BJ (cell line): ENCODE data around the gene KCNC4. TPM values are rescaled to one million over a fixed set of nuclear protein-coding genes. Genes with fewer than 3 reads are reported as not detected.

ENCODE experiments used
- CTCF ChIA-PET: fragments of 350-600 bp; formaldehyde crosslinking; extraction: SDS; loops from one replicate; lab custom pipeline; 2021; ENCODE audit warnings: antibody characterized with exemption, inconsistent platforms; lab: Yijun Ruan, JAX
- POLR2A ChIA-PET: fragments of 300-600 bp; sonication (Branson Sonifier 250); formaldehyde crosslinking; extraction: SDS; loops from one replicate; lab custom pipeline; 2021; ENCODE audit warnings: antibody characterized with exemption; lab: Charles Lee
- DNase-seq: peaks from one replicate; pipeline ENCODE4 v3.0.0-alpha.2; 2011; ENCODE audit warnings: low read depth
- H3K27me3 ChIP-seq: 2 replicates; pipeline ENCODE4 v1.6.0; 2011; ENCODE audit warnings: low read length; ENCODE audit not compliant: control insufficient read depth, insufficient read depth
- H3K36me3 ChIP-seq: 2 replicates; pipeline ENCODE4 v1.5.1; 2011; ENCODE audit warnings: low read length; ENCODE audit not compliant: control insufficient read depth, insufficient read depth
- H3K4me3 ChIP-seq: 2 replicates; pipeline ENCODE4 v1.5.1; 2011; ENCODE audit warnings: low read depth, mild to moderate bottlenecking, control low read depth, low read length
- CTCF ChIP-seq: IDR thresholded peaks from 2 replicates; pipeline ENCODE4 v1.5.1; 2011; ENCODE audit warnings: low read depth, mild to moderate bottlenecking, control low read depth, inconsistent platforms, low read length, moderate library complexity; ENCODE audit not compliant: insufficient read depth
- polyA plus RNA-seq: library from polyadenylated mRNA; depleted of rRNA; stranded (reverse); fragments of >200 nt; gene quantifications from 2 replicates; pipeline ENCODE4 v1.2.3, GENCODE V29; 2011

Gene KCNC4
- polyA plus RNA-seq, 1 experiment: 2.6 TPM

GRCh38 chr1:110176299-110176956 lies 33.7 kb upstream of the KCNC4 start:
- TF ChIP-seq CTCF: no peak
- ChIA-PET POLR2A (interaction anchor here (0.6 kb wide), 1 partner anchor 133 kb away, joined by 3 read pairs; no protein-coding TSS in a partner anchor), CTCF (interaction anchor here (1.0 to 2.5 kb wide), 6 partner anchors 20 to 320 kb away, joined by 3 to 11 read pairs (median 6); partner anchors contain the start of gene AHCYL1)
- no peaks in the 10 kb centered on the region for H3K36me3 ChIP-seq
- H3K4me3 ChIP-seq: no peak overlapping the region
- DNase-seq: no peak
- no peaks in the 10 kb centered on the region; the same call in 1 of the 2 replicates for H3K27me3 ChIP-seq

- TF ChIP-seq CTCF: no peak
- no peak for DNase-seq
- no peaks in the 10 kb centered on the region for H3K36me3 ChIP-seq
- no peaks in the 10 kb centered on the region; the same call in 1 of the 2 replicates for H3K27me3 ChIP-seq
- ChIA-PET CTCF (interaction anchor here (0.7 to 2.2 kb wide), 3 partner anchors 19 to 30 kb away, joined by 3 to 11 read pairs (median 5); no protein-coding TSS in a partner anchor), POLR2A (no interaction called here)
- H3K4me3 ChIP-seq: no peak overlapping the region
Measured at GRCh38 chr1:110177775-110178174, 32.3 kb upstream of the KCNC4 start.

GRCh38 chr1:110183642-110184167 lies 26.4 kb upstream of the KCNC4 start:
- TF ChIP-seq CTCF: no peak
- H3K27me3 ChIP-seq: no peaks in the 10 kb centered on the region; the same call in 1 of the 2 replicates
- POLR2A ChIA-PET: no interaction called here
- DNase-seq: no peak
- CTCF ChIA-PET: interaction anchor here (5.8 kb wide), 1 partner anchor 12 kb away, joined by 52 read pairs; no protein-coding TSS in a partner anchor
- H3K36me3 ChIP-seq: no peaks in the 10 kb centered on the region
- H3K4me3 ChIP-seq: no peak overlapping the region

GRCh38 chr1:110184446-110184845 lies 25.7 kb upstream of the KCNC4 start:
- Histone ChIP-seq H3K36me3 (no peaks in the 10 kb centered on the region), H3K27me3 (no peaks in the 10 kb centered on the region; the same call in 1 of the 2 replicates), H3K4me3 (no peak overlapping the region)
- POLR2A ChIA-PET: no interaction called here
- CTCF ChIA-PET: interaction anchor here (5.8 kb wide), 1 partner anchor 12 kb away, joined by 52 read pairs; no protein-coding TSS in a partner anchor
- no peak for DNase-seq
- TF ChIP-seq CTCF: no peak

GRCh38 chr1:110185181-110185580 lies 24.9 kb upstream of the KCNC4 start:
- CTCF ChIA-PET: interaction anchor here (5.8 kb wide), 1 partner anchor 11 kb away, joined by 52 read pairs; no protein-coding TSS in a partner anchor
- H3K27me3 ChIP-seq: no peaks in the 10 kb centered on the region; the same call in 1 of the 2 replicates
- no peak overlapping the region for H3K4me3 ChIP-seq
- no peak for DNase-seq
- POLR2A ChIA-PET: no interaction called here
- TF ChIP-seq CTCF: no peak
- no peaks in the 10 kb centered on the region for H3K36me3 ChIP-seq
